SKM-1 treated with dmso at 0.1 percent for 144 hours (cell line): ENCODE data around the gene CEP20.

Experiments used
- DNase-seq: peaks from one replicate; lab custom pipeline; 2025; ENCODE audit not compliant: unreplicated experiment; lab: John Stamatoyannopoulos, UW

CEP20 gene

DNA sequence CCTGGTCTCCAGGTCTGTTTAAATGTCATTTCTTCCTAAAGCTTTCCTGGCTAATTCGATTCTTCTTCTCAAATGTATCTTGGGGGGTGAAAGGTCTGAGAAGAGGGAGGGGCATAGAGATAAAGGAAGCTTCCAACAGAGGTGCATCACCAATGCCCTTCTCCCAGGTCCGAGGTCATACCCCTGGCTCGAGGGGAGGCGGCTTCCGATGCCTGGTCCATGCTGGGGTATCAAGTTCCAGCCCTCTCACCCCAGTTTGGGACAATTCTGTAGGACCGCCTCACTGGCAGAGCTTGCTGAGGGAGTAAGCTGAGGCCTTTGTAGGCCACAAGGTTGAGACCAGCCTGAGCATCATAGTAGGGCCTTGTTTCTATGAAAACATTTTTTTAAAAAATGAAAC, 10.3 kb upstream of the CEP20 start:
- DNase-seq = no peak

DNA sequence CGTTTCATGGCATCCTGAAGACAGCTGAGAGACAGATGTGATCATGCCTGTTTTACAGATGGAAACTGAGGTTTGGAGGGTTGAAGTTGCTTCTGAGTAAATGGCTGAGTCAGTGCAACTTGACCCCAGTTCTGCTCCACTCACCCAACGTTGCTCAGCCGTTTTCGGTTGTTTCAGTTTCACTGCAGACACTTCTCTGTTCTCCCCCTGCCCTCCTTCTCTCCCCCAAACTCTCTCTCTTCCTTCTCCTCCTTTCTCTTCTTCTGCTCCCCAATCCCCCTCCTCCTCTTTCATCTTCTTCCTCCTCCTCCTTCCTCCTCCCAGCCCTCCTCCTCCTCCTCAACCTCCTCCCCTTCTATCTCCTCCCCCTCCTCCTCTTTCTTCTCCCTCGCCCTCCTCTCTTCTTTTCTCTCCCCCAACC, 9.4 kb upstream of the CEP20 start:
- DNase-seq = no peak

DNA sequence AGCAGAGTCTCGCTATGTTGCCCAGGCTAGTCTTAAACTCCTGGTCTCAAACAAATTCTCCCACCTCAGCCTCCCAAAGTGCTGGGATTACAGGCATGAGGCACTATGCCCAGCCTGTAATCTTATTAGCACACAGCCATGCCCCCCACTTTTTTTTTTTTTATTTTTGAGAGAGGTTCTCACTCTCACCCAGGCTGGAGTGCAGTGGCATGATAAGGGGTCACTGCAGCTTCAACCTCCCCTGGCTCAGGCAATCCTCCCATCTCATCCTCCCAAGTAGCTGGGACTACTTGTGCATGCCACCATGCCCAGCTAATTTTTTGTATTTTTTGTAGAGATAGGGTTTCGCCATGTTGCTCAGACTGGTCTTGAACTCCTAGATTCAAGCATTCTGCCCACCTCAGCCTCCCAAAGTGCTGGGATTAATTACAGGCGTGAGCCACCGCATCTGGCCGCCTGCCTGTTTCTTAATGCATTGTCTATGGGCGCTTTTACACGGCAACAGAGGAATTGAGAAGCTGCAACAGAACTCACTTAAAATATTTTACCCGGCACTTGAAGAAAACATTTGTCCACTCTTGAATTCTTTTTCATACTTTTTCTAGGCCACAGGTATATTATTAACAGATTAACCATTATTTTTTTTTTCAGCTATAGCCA, 8.8 kb upstream of the CEP20 start:
- DNase-seq = no peak

DNA sequence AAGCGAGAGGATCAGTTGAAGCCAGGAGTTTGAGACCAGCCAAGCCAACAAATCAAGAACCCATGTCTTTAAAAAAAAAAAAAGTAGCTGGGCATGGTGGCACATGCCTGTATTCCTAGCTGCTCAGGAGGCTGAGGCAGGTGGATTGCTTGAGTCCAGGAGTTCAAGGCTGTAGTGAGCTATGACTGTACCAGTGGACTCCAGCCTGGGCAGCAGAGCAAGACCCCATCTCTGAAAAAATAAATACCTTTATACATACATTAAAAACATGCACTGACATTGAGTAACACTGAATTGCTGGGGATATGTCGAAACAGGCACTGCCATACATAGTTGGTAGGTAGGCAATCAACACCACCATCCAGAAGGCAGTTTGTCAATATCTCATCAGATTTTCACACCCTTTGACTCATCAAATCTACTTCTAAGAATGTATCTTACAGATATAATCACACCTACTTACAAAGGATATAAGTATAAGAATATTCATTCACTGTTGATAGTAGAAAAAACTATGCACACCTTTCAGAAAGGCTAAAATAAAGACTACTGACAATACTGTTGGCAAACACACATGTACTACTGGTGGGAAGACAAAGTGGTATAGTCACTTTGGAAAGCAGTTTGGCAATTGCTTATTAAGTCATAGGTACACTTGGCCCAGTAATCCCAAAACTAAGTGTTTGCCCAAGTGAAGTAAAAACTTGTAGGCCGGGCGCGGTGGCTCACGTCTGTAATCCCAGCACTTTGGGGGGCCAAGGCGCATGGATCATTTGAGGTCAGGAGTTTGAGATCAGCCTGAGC, 6.4 kb upstream of the CEP20 start:
- DNase-seq = no peak

DNA sequence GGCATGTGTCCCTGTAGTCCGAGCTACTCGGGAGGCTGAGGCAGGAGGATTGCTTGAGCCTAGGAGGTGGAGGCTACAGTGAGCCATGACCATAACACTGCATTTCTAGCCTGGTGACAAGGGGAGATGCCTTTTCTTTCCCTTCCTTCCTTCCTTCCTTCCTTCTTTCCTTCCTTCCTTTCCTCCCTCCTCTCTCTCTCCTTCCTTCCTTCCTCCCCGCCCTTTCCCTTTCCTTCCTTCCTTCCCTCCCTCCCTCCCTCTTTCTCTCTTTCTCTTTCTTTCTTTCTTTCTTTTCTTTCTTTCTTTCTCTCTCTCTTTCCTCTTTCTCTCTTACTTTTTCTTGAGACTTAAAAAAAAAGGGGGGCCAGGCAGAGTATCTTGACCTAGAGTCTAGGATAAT, 3.1 kb upstream of the CEP20 start:
- no peak for DNase-seq

DNA sequence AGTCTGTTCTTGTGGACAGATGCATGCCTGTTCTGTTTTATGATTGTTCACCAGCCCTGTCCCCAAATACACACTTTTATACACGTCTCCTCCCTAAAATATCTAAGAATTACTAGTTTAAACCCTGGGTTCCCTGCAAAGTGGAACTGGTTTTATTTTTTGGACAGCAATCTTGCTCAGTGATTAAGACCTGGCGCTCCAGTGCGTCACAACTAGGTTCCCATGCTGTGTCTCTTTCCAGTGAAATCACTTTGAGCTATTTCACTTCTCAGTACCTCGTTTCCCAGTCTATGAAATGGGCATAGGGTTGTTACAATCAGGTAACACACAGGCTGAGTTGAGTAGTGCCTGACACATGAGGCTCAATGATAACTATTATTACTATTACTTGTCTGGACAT, 1.1 kb downstream of the CEP20 start:
- no peak for DNase-seq

DNA sequence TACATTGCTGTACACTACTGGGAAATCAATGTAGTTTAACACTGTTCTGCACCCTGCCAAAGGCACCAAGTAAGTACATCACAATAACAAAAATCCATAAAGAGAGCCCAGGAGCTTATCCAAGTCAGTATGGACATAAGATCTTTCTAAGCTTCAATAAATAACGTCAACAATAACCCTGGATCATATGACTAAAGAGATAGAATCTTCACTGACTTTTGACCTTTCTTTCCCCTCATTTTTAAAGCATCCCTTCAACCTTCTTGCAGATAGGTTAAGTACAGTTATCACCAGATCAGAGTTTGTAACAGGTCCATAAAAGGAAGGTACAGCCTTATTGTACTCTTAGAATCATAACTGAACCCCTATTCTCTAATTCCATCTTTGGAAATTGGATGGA, 2.3 kb downstream of the CEP20 start:
- DNase-seq = no peak

DNA sequence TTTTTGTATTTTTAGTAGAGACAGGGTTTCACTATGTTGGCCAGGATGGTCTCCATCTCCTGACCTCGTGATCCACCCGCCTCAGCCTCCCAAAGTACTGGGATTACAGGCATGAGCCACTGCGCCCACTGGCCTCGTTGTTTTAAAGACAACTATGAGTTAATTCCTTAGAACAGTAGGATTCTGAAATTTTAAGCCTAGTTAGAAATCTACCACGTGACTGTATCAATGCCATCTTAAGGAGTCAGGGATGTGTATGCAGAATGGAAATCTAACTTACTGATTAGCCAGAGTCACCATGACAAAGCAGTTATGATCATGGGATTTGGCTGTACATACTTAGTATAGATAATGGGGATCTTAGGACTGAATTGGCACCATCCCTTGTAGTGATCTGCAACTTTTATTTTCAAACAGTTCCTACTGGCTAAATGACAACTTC, 2.8 kb downstream of the CEP20 start:
- no peak for DNase-seq

DNA sequence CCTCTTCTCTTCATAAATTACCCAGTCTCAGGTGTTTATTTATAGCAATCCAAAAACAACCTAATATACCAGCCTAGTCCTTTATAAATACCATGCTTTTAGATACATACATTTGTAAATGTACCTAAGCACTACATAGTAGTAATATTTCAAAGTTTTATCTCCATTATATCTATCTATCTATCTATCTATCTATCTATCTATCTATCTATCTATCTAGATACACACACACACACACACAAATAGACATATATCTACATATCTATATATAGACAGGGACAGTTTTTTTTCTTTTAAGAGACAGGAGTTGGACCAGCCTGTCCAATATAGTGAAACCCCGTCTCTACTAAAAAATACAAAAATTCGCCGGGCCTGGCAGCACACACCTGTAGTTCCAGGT, 5.8 kb downstream of the CEP20 start:
- no peak for DNase-seq

DNA sequence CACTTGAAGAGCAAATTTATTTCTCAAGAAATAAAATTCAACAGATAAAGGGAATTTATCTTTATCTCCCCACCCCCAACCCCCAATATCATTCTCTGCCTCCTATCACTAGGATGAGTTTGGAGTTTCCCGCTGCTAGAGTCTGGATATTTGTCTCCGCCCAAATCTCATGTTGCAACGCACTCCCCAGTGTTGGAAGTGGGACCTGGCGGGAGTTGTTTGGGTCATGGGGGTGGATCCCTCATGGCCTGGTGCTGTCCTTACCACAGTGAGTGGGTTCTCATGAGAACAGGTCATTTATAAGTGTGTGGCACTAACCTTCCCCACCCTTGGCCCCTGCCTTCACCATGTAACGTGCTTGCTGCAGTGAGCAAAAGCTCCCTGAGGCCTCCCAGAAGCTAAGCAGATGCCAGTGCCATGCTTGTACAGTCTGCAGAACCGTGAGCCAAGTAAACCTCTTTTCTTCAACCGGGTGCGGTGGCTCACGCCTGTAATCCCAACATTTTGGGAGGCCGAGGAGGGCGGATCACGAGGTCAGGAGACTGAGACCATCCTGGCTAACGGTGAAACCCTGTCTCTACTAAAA, 6.5 kb downstream of the CEP20 start:
- DNase-seq = no peak

DNA sequence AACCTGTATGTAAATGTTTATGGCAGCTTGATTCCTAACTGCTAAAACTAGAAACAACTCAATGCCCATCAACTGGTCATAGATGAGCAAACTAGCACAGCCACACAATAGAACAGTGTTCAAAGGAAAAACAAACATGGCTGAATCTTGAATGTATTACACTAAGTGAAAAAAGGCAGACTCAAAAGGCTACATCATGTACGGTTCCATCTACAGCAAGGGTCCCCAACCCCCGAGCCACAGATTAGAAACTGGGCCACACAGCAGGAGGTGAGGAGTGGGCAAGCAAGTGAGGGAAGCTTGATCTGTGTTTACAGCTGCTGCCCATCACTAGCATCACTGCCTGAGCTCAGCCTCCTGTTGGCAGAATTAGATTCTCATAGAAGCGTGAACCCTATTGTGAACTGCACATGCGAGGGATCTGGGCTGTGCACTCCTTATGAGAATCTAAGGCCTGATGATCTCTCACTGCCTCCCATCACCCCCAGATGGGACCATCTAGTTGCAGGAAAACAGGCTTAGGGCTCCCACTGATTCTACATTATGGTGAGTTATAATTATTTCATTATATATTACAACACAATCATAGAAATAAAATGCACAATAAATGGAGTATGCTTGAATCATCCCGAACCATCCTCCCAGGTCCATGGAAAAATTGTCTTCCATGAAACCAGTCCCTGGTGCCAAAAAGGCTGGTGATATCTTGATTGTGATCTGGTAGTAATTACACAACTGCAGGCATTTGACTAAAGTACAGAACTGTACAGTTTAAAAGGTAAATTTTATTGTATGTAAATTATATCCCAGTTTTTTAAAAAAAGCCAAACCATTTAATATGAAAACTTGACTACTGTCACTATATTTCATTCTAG, 7.7 kb downstream of the CEP20 start:
- DNase-seq = no peak

DNA sequence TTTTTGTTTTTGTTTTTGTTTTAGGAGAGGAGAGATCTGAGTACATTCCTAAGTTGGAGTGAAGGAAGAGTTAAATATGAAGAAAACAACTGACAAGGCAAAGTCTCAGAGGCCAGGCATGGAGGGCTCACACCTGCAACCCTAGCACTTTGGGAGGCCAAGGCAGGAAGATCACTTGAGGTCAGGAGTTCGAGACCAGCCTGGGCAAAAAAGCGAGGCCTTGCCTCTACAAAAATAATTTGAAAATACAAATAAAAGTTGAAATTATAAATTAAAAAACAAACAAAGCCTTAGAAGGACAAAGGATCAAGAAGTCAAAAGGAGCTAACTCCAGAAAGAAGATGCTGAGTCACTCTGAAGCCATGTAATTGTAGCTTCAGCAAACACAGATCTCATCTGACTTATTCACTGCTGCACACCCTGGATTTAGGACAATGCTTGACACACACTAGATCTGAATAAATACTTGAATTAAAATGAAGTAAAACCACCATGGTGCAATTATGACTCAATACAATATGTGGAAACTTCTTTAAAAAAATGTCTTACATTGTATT, 9.1 kb downstream of the CEP20 start:
- no peak for DNase-seq

DNA sequence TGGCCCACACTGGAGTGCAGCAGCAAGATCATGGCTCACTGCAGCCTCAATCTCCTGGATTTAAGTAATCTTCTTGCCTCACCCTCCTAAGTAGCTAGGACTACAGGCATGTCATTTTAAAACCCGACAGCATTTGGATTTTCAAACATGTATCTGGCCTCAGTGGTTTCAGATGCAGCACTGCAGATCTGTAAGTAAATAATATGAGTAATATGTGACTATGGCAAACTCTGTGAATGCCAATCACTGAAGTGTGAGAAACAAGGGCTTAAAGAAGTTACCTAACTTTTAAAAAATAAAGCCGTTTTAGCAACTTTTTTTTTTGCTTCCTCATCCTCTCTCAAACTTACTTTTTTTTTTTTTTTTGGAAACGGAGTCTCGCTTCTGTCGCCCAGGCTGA, 11.9 kb downstream of the CEP20 start:
- no peak for DNase-seq

DNA sequence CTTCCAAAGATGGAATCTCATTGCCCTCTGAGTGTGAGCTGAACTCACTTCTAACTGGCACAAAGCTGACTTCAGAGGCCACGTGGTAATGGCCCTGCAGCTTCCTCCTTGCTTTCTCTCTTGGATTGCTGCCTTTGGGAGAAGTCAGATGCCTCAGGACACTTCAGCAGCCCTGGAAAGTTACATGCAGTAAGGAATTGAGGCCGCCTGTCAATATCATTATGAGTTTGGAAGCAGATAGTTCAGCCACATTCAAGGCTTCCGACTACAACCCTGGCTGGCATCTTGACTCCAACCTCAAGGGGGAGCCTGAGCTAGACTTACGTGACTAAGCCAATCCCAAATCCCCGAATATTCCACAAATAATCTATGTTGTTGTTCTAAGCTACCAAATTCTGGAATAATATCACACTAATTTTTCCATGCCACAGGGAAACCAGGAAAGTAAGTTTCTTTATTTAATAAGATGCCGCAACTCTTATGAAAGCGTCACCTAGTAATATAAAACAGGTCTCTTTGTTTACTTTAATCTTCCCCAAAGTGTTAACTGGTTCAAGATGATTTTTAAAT, 13.6 kb downstream of the CEP20 start:
- DNase-seq = no peak

DNA sequence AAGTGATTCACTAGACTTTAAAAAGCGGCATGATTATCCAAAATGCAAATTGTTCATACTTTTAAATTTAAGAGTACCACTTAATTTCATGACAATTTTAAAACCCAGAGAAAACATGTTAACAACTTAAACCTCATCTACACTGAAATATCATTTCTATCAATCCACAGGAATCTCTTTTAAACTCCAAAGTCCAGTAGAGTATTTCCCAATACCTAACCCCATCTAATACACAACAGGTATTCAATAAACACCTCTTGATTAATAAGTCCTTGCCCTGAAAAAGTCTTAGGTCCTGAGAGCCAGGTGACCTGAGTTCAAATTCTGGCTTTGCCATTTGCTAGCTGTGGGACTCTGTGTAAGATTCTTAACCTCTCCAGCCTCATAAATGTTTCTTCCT, 14.7 kb downstream of the CEP20 start:
- DNase-seq = no peak

DNA sequence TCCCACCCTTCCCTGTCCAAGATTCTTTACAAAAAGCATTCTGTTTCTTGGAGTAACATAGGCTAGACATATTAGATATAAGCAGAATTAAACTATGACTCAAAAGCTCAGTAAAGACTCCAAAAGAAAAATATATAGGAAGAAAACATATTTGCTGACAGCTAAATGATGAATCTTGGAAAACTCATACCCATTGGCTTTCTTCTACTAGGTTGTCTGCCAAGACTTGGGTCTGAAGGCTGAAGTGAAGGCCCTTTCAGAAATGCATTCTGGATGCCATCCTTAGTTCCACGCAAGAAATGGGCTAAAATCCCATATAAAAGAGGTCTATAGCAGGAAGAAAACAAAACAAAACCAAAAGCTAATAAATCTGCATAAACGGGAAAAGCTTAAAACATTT, 15.1 kb downstream of the CEP20 start:
- DNase-seq = no peak

DNA sequence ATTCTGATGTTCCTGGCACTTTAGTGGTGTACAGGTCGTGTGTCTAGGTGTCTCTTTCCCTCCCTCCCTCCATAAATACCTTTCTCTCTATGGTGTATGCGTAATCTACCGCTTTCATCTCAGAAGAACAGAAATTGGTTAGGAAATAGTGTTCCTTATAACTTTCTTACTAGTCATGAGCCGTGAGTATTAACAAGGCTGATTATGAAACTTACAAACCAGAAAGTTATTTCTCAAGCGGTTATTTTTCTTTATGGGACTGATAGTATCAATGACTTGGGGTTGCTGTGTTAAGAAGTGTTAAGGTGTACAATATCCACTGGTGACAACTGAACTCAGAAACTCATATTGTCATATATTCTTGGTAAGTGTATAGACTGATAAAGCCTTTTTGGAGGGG, 18.4 kb downstream of the CEP20 start:
- no peak for DNase-seq

DNA sequence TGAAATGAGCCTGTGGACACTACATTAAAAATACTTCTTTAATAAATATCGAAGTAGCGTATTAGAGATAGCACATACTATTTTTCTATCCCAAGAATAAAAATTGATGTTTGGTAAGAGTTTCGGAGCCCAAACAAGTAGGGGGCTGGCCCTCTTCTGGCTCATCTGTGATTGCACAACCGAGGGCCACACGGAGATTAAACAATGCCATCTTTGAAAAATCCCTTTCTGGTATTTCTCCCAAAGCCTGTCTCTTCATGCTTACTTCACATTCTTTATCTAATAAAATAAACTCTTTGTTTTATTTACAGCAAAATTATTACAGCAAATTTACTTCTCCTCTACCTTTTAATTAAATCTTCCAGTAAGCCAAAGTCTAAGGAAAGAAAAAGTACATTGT, 22.0 kb downstream of the CEP20 start:
- no peak for DNase-seq

DNA sequence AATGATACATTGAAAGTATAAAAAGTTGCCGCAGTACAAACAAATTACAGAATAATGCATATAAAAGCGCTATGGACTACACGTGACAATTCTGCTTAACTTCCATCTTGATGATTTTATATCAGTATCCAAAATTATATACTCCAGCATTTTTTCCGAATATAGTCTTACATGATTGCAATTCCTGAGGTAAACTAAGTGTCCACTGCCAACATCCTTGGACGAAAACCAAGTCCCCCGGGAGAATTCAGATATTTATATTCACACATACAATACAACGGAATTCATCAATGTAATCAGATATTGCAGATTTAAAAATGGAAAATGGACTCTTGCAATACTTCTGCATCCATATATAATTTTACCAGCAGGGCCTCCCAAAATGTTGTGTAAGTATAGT, 22.7 kb downstream of the CEP20 start:
- DNase-seq = no peak

DNA sequence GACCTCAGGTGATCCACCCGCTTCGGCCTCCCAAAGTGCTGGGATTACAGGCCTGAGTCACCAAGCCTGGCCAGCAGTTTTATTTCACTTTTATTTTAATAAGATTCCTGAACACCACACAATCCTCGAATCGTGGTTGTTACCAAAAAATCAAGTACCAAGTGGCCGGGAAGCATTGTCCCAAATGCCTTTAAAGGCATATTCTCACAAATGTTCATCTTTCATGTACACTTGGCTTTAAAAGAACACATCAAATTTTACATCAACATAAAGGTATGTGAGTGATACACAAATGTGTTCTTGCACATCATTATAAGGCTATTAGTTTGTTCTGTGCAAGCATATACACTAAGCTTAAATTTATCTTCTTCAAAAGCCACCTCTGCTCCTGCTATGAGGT, 23.5 kb downstream of the CEP20 start:
- DNase-seq = no peak

DNA sequence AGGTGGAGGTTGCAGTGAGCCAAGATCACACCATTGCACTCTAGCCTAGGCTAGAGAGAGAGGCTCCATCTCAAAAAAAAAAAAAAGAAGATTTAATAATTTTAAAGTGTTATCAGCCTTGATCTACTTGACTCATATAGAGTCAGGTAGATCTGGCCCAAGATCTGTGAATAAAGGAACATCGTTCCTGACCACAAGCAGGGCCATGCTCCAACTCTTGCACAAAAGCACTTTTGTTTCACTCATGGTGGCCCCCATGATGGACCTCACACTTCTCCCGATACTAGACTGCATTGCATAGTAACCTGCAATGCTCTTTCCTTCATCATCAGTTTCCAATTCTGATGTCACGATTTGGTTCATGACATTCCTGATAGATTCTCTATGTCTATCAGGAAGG, 26.4 kb downstream of the CEP20 start:
- DNase-seq = no peak
